ENCODE data around the gene CNTLN. TPM values are rescaled to one million over a fixed set of nuclear protein-coding genes. Genes with fewer than 3 reads are reported as not detected.

CNTLN gene
- total and polyA plus RNA-seq, 2 donors (not counting 1 experiment from before 2014, with no cell fraction given): 0.30 to 0.94 TPM

- H3K36me3 ChIP-seq (replicated peaks in 1 of 2; ENCODE audit: control extremely low read depth in 1 of 2, control insufficient read depth in 1 of 2, extremely low read depth in 1 of 2, insufficient read depth in 2 of 2, low read length in 1 of 2): no peaks in the 10 kb centered on the region
- POLR2A ChIA-PET: no interaction called here
Observed at GRCh38 chr9:17380126-17380861, 245.5 kb downstream of the CNTLN start.

GRCh38 chr9:17387565-17387964, 252.7 kb downstream of the CNTLN start:
- no peak for DNase-seq
- Mint-ChIP-seq H3K27ac (no peak overlapping the region), H3K4me1 (no peaks in the 10 kb centered on the region), H3K9me3 (ENCODE audit: insufficient read depth) (no peaks in the 10 kb centered on the region), H3K4me3 (no peak overlapping the region), H3K27me3 (no peaks in the 10 kb centered on the region)
- Histone ChIP-seq H3K9ac (ENCODE audit: low read length) (no peak overlapping the region), H3K9me3 (ENCODE audit: control extremely low read depth in 1 of 3, control insufficient read depth in 2 of 3, insufficient read depth in 1 of 3, low read length in 2 of 3) (no peaks in the 10 kb centered on the region), H3K4me1 (ENCODE audit: control insufficient read depth in 2 of 2, insufficient read depth in 2 of 2, low read length in 2 of 2) (no peaks in the 10 kb centered on the region), H3K27me3 (replicated peaks in 1 of 4; ENCODE audit: control extremely low read depth in 1 of 4, control insufficient read depth in 3 of 4, insufficient read depth in 4 of 4, low read length in 3 of 4) (no peaks in the 10 kb centered on the region), H3K4me2 (replicated peaks; ENCODE audit: low read depth, low read length, poor library complexity, severe bottlenecking) (no peak overlapping the region), H3K27ac (ENCODE audit: low read length in 2 of 2) (no peak overlapping the region), H3K4me3 (ENCODE audit: control extremely low read depth in 1 of 5, extremely low read depth in 1 of 5, insufficient read depth in 1 of 5, low read depth in 2 of 5, low read length in 4 of 5) (no peak overlapping the region), H3K79me2 (ENCODE audit: control insufficient read depth, insufficient read depth, low read length) (no peaks in the 10 kb centered on the region), H2AFZ (ENCODE audit: insufficient read depth, low read depth, low read length, poor library complexity, severe bottlenecking) (no peak overlapping the region), H4K20me1 (ENCODE audit: control insufficient read depth, insufficient read depth, low read length, poor library complexity, severe bottlenecking) (no peaks in the 10 kb centered on the region), H3K36me3 (replicated peaks in 1 of 2; ENCODE audit: control extremely low read depth in 1 of 2, control insufficient read depth in 1 of 2, extremely low read depth in 1 of 2, insufficient read depth in 2 of 2, low read length in 1 of 2) (no peaks in the 10 kb centered on the region)
- ChIA-PET CTCF (no interaction called here), POLR2A (no interaction called here)
- intact Hi-C loops (cut with micrococcal nuclease): no loop called here
- ATAC-seq (ENCODE audit: low read depth): no peak
- TF ChIP-seq EZH2 (IDR thresholded peaks at IDR 0.05; ENCODE audit: borderline replicate concordance, insufficient read depth, low read depth, low read length, poor library complexity, severe bottlenecking): no peak
- TF ChIP-seq, protein P1, sequence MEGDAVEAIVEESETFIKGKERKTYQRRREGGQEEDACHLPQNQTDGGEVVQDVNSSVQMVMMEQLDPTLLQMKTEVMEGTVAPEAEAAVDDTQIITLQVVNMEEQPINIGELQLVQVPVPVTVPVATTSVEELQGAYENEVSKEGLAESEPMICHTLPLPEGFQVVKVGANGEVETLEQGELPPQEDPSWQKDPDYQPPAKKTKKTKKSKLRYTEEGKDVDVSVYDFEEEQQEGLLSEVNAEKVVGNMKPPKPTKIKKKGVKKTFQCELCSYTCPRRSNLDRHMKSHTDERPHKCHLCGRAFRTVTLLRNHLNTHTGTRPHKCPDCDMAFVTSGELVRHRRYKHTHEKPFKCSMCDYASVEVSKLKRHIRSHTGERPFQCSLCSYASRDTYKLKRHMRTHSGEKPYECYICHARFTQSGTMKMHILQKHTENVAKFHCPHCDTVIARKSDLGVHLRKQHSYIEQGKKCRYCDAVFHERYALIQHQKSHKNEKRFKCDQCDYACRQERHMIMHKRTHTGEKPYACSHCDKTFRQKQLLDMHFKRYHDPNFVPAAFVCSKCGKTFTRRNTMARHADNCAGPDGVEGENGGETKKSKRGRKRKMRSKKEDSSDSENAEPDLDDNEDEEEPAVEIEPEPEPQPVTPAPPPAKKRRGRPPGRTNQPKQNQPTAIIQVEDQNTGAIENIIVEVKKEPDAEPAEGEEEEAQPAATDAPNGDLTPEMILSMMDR (IDR thresholded peaks at IDR 0.05): no peak

More at GRCh38 chr9:17380126-17380861, 245.5 kb downstream of the CNTLN start:
- H3K27me3 ChIP-seq (replicated peaks in 1 of 4; ENCODE audit: control extremely low read depth in 1 of 4, control insufficient read depth in 3 of 4, insufficient read depth in 4 of 4, low read length in 3 of 4): no peaks in the 10 kb centered on the region
- H3K4me3 ChIP-seq (ENCODE audit: control extremely low read depth in 1 of 5, extremely low read depth in 1 of 5, insufficient read depth in 1 of 5, low read depth in 2 of 5, low read length in 4 of 5): no peak overlapping the region
- H3K79me2 ChIP-seq (ENCODE audit: control insufficient read depth, insufficient read depth, low read length): no peaks in the 10 kb centered on the region
- Mint-ChIP-seq H3K27ac (no peak overlapping the region), H3K4me3 (no peak overlapping the region), H3K9me3 (ENCODE audit: insufficient read depth) (no peaks in the 10 kb centered on the region), H3K4me1 (no peaks in the 10 kb centered on the region), H3K27me3 (no peaks in the 10 kb centered on the region)
- peaks cover 0 to 2% (median 0%) of the 10 kb centered on the region in 3 donors for H3K9me3 ChIP-seq (ENCODE audit: control extremely low read depth in 1 of 3, control insufficient read depth in 2 of 3, insufficient read depth in 1 of 3, low read length in 2 of 3)
- no peak overlapping the region for H3K4me2 ChIP-seq (replicated peaks; ENCODE audit: low read depth, low read length, poor library complexity, severe bottlenecking)
- ATAC-seq (ENCODE audit: low read depth): no peak
- CTCF ChIA-PET: interaction anchor here (0.6 kb wide), 1 partner anchor 72 kb away, joined by 3 read pairs; no protein-coding TSS in a partner anchor
- no peaks in the 10 kb centered on the region for H4K20me1 ChIP-seq (ENCODE audit: control insufficient read depth, insufficient read depth, low read length, poor library complexity, severe bottlenecking)
- DNase-seq: no peak
- H3K27ac ChIP-seq (ENCODE audit: low read length in 2 of 2): no peak overlapping the region
- no peak overlapping the region for H3K9ac ChIP-seq (ENCODE audit: low read length)
- intact Hi-C loops (cut with micrococcal nuclease): no loop called here
- no peak overlapping the region for H2AFZ ChIP-seq (ENCODE audit: insufficient read depth, low read depth, low read length, poor library complexity, severe bottlenecking)
- WGBS (ENCODE audit: insufficient coverage): 87% methylated on average over 2 of the region's 5 CpGs
- no peak for TF ChIP-seq EZH2 (IDR thresholded peaks at IDR 0.05; ENCODE audit: borderline replicate concordance, insufficient read depth, low read depth, low read length, poor library complexity, severe bottlenecking)
- TF ChIP-seq, protein P1 (IDR thresholded peaks at IDR 0.05): no peak
- H3K4me1 ChIP-seq (ENCODE audit: control insufficient read depth in 2 of 2, insufficient read depth in 2 of 2, low read length in 2 of 2): no peaks in the 10 kb centered on the region
